Fibroblast of the conjunctiva (primary cell): Measurements from ENCODE around the gene PRUNE1.
A peak's percentile ranks its signal among the peaks of the same experiment; 100 is the strongest.

Source experiments
- DNase-seq: peaks from one replicate; pipeline ENCODE4 v3.0.0-alpha.2; 2010; ENCODE audit warnings: low read depth

The PRUNE1 gene

GRCh38 chr1:151050051-151050688 is 41.9 kb downstream of the PRUNE1 start:
- no peak for DNase-seq

GRCh38 chr1:151051356-151052009 is 43.2 kb downstream of the PRUNE1 start:
- DNase-seq = no peak

GRCh38 chr1:151054971-151055547 is 46.8 kb downstream of the PRUNE1 start:
- no peak for DNase-seq

DNA sequence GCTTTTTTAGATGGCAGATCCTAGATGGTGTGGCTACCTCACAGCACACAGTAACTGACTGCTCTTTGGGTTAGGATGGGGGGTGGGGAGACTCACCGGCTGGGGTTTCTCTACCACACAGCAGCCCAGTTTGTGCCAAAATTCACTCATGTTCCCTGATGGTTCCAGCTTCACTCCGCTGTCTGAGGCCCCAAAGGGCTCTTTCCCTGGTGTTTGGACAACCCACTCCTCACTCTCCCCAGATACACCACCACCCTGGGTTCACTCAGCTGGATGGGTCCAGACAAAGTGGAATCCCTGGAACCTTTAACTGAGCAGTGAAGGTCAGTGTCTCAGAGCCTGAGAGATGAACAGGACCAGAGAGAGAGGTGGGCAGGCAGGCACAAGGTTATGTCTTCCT is 47.3 kb downstream of the PRUNE1 start:
- no peak for DNase-seq

DNA sequence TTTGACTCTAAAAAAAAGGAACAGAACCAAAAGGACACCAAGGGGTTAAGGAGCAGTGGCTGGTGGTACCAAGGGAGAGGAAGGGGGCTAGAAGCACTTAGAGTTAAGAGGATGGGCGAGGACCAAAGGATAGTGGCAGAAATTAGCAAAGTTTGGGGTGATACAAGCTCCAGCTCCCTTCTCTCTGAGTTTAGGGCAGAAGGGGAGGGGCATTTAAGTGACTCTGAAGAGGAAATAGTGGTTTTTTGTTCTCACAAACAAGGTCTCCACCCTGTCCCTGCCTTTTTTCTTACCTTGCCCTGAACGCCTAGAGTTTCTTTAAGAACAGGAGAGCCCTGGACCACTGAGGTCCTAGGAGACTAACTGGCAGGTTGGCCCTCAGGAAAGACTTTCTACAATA is 47.9 kb downstream of the PRUNE1 start:
- DNase-seq = no peak

DNA sequence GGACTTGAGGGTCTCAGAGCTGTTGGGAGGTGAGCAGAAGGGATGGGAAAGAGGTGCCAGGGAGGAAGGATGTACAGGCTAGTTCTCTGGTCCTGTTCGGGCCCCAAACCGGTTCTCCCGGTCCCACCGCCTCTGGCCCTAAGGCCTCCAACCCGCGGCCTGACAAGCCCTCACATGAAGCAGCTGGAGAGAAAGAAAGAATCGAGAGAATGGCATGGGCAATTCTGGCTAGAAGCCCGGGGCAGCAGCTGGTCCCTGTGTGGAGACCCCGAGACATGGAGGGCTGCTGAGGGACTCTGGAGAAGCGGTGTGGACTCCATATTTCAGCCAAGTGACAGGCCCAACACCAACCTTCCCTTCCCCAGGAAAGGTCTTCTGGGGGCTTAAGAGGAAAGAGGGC is 50.4 kb downstream of the PRUNE1 start:
- no peak for DNase-seq

DNA sequence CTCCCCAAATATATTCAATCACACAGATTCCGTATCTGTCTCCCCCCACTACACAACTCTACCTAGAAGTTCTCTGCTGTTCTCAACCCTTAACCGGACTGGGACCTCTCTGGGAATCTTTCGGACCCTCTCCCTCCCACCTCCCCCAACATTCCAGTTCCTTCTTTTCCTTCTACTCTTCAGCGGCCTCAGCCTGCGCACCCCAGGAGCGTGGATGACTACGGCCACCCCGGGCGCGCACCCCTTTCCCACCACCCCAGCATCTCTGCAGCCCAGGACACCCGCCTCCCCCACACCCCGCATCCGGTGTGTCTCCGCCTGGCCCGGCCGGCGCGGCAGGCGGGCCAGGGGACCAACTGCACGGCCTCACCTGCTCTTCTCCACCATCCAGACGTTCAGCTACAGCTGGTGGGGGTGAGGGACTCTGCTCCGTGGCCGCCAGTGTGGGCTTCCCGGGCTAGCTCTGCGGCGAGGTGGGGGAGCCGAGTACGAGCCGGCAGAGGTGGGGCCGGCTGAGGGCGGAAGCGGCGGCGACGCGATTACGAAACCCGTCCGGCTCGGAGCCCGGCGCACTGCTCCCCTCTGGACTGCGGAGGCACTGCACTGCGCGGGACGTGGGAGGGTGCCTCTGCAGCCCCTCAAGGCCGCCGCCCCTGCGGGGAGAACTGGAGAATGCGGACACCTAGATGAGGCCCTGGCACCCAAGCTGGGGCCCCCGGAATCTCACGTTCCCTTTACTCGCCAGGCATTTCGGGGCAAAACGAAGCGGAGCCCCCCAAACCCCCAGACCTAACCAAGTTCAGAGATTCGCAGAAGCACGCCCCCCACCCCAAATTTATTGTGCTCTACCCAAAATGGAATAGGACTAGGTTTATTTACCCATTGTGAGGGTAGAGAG is 51.1 kb downstream of the PRUNE1 start, which contains the start of gene CDC42SE1:
Gene CDC42SE1 (minus strand): TSS at position 514 of the 898 bp plus-strand sequence. CDS start 3,892 bp downstream, outside the sequence.
- DNase-seq = peak; percentile 59

DNA sequence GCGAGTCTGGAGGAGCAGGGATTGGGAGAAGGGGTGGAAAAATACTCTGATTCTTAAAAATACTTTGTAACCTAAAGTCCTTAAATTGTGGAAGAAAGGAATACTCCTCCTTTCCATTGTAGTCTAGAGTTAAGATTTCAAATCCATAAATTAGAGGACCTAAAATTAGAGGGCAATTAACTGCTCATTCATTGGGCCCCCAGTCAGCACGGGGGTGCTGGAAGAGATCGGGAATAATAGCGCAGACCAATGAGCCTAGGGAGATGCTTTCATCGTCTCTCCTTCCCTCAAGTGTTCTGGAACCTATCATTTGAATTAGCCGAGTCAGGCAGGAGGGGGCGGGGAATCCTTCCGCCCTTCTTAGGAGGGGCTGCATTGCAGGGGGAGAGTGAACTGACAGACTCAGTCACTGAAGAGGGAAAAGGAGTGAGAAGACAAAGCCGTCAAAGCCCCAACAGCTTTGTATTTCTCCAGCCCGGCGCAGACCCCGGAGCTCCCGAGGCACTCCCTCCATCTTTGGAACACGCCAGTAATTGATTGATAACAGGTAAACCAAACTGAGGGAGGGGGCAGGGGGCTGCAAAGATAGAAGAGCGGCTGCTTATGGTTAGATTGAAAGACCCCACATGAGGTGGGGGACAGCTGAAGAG is 51.9 kb downstream of the PRUNE1 start, which contains the start of gene MLLT11:
Gene MLLT11 (plus strand): TSS at position 391 of the 650 bp plus-strand sequence. CDS start 6,828 bp downstream, outside the sequence.
- DNase-seq = peak; percentile 39

GRCh38 chr1:151060657-151061421 is 52.6 kb downstream of the PRUNE1 start:
- no peak for DNase-seq

GRCh38 chr1:151061704-151062103 is 53.5 kb downstream of the PRUNE1 start:
- no peak for DNase-seq

GRCh38 chr1:151062741-151063371 is 54.6 kb downstream of the PRUNE1 start:
- DNase-seq = peak; percentile 66

- no peak for DNase-seq
Observed at GRCh38 chr1:151065089-151065645, 56.9 kb downstream of the PRUNE1 start.

DNA sequence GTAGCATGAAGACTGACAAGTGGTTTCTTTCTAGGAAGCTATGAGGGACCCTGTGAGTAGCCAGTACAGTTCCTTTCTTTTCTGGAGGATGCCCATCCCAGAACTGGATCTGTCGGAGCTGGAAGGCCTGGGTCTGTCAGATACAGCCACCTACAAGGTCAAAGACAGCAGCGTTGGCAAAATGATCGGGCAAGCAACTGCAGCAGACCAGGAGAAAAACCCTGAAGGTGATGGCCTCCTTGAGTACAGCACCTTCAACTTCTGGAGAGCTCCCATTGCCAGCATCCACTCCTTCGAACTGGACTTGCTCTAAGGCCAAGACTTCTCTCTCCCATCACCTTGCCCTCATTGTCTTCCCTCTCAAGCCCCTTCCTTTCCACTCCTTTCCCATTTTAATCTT is 58.9 kb downstream of the PRUNE1 start:
- DNase-seq = no peak

- DNase-seq = no peak
Observed at GRCh38 chr1:151069103-151069486, 60.8 kb downstream of the PRUNE1 start.

- peak; percentile 97 for DNase-seq
Observed at GRCh38 chr1:151070474-151071276, 62.4 kb downstream of the PRUNE1 start, which contains the start of gene GABPB2. GABPB2 (plus strand) TSS chr1:151070761; CDS start chr1:151088190, 17,429 bp downstream.

DNA sequence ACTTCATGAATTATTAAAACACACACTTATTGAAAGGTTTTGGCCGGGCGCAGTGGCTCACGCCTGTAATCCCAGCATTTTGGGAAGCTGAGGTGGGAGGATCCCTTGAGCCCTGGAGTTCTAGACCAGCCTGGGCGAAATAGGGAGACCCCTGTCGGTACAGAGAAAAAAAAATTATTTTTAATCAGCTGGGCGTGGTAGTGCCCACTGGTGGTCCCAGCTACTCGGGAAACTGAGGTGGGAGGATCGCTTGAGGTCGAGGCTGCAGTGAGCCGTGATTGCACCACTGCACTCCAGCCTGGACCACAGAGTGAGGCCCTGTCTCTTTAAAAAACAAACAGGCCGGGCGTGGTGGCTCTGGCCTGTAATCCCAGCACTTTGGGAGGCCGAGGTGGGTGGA is 64.0 kb downstream of the PRUNE1 start:
- DNase-seq = no peak
